ENCODE data around the gene SMURF1. TPM values are rescaled to one million over a fixed set of nuclear protein-coding genes. Genes with fewer than 3 reads are reported as not detected.

Gene SMURF1
- polyA plus RNA-seq, 1 donor from 2014 or later: 22.9 TPM

- Histone ChIP-seq H4K20me1 (ENCODE audit: insufficient read depth) (no peaks in the 10 kb centered on the region), H3K4me2 (ENCODE audit: low read length) (no peak overlapping the region), H3K79me2 (replicated peaks; ENCODE audit: insufficient read depth, low read length) (no peaks in the 10 kb centered on the region), H2AFZ (ENCODE audit: low read depth, low read length) (no peak overlapping the region), H3K9me2 (ENCODE audit: insufficient read depth, low read length) (no peaks in the 10 kb centered on the region), H3K4me3 (ENCODE audit: low read length) (no peak overlapping the region), H3K27ac (ENCODE audit: low read length) (no peak overlapping the region), H3K9me3 (ENCODE audit: low read length) (no peaks in the 10 kb centered on the region), H3F3A (ENCODE audit: insufficient read depth, low read length, poor library complexity, severe bottlenecking) (no peaks in the 10 kb centered on the region), H3K36me3 (ENCODE audit: insufficient read depth, low read length) (peaks cover 9% of the 10 kb centered on the region), H3K27me3 (ENCODE audit: insufficient read depth, low read depth, low read length) (no peaks in the 10 kb centered on the region), H3K9ac (ENCODE audit: low read length) (no peak overlapping the region)
- TF ChIP-seq REST (IDR thresholded peaks at IDR 0.05; ENCODE audit: borderline replicate concordance) (no peak), RAD21 (conservative IDR thresholded peaks at IDR 0.05) (no peak), TAF1 (IDR thresholded peaks at IDR 0.05; ENCODE audit: low read depth) (no peak), EZH2 (IDR thresholded peaks at IDR 0.05; ENCODE audit: borderline replicate concordance, insufficient read depth, low read length, poor library complexity, severe bottlenecking) (no peak), POLR2AphosphoS5 (IDR thresholded peaks at IDR 0.05) (no peak), SMC3 (conservative IDR thresholded peaks at IDR 0.05; ENCODE audit: poor library complexity) (no peak), EP300 (conservative IDR thresholded peaks at IDR 0.05; ENCODE audit: poor library complexity, severe bottlenecking) (no peak), MXI1 (conservative IDR thresholded peaks at IDR 0.05; ENCODE audit: poor library complexity, severe bottlenecking) (no peak)
- TF ChIP-seq, protein P1, sequence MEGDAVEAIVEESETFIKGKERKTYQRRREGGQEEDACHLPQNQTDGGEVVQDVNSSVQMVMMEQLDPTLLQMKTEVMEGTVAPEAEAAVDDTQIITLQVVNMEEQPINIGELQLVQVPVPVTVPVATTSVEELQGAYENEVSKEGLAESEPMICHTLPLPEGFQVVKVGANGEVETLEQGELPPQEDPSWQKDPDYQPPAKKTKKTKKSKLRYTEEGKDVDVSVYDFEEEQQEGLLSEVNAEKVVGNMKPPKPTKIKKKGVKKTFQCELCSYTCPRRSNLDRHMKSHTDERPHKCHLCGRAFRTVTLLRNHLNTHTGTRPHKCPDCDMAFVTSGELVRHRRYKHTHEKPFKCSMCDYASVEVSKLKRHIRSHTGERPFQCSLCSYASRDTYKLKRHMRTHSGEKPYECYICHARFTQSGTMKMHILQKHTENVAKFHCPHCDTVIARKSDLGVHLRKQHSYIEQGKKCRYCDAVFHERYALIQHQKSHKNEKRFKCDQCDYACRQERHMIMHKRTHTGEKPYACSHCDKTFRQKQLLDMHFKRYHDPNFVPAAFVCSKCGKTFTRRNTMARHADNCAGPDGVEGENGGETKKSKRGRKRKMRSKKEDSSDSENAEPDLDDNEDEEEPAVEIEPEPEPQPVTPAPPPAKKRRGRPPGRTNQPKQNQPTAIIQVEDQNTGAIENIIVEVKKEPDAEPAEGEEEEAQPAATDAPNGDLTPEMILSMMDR (IDR thresholded peaks at IDR 0.05; ENCODE audit: poor library complexity, severe bottlenecking): no peak
Measured at GRCh38 chr7:99002148-99002826, 141.6 kb downstream of the SMURF1 start.

GRCh38 chr7:99001482-99002147 is 142.3 kb downstream of the SMURF1 start:
- H3K9me2 ChIP-seq (ENCODE audit: insufficient read depth, low read length): no peaks in the 10 kb centered on the region
- TF ChIP-seq RAD21 (conservative IDR thresholded peaks at IDR 0.05) (no peak), EP300 (conservative IDR thresholded peaks at IDR 0.05; ENCODE audit: poor library complexity, severe bottlenecking) (no peak), TAF1 (IDR thresholded peaks at IDR 0.05; ENCODE audit: low read depth) (no peak), MXI1 (conservative IDR thresholded peaks at IDR 0.05; ENCODE audit: poor library complexity, severe bottlenecking) (no peak), SMC3 (conservative IDR thresholded peaks at IDR 0.05; ENCODE audit: poor library complexity) (no peak), EZH2 (IDR thresholded peaks at IDR 0.05; ENCODE audit: borderline replicate concordance, insufficient read depth, low read length, poor library complexity, severe bottlenecking) (no peak), REST (IDR thresholded peaks at IDR 0.05; ENCODE audit: borderline replicate concordance) (no peak), POLR2AphosphoS5 (IDR thresholded peaks at IDR 0.05) (no peak)
- TF ChIP-seq, protein P1 (IDR thresholded peaks at IDR 0.05; ENCODE audit: poor library complexity, severe bottlenecking): no peak
- no peak overlapping the region for H3K4me3 ChIP-seq (ENCODE audit: low read length)
- H3K79me2 ChIP-seq (replicated peaks; ENCODE audit: insufficient read depth, low read length): no peaks in the 10 kb centered on the region
- H3K27me3 ChIP-seq (ENCODE audit: insufficient read depth, low read depth, low read length): no peaks in the 10 kb centered on the region
- no peak overlapping the region for H3K4me2 ChIP-seq (ENCODE audit: low read length)
- H3K27ac ChIP-seq (ENCODE audit: low read length): no peak overlapping the region
- no peaks in the 10 kb centered on the region for H3F3A ChIP-seq (ENCODE audit: insufficient read depth, low read length, poor library complexity, severe bottlenecking)
- no peaks in the 10 kb centered on the region for H3K9me3 ChIP-seq (ENCODE audit: low read length)
- no peak overlapping the region for H2AFZ ChIP-seq (ENCODE audit: low read depth, low read length)
- H3K9ac ChIP-seq (ENCODE audit: low read length): no peak overlapping the region
- no peaks in the 10 kb centered on the region for H4K20me1 ChIP-seq (ENCODE audit: insufficient read depth)
- H3K36me3 ChIP-seq (ENCODE audit: insufficient read depth, low read length): peaks cover 5% of the 10 kb centered on the region
